CD8-positive, alpha-beta memory T cell (primary cell): ENCODE results near the gene ENOX1. TPM values are rescaled to one million over a fixed set of nuclear protein-coding genes. Genes with fewer than 3 reads are reported as not detected.

Experiments used
- CTCF ChIA-PET: fragments of 350-600 bp; sonication (Branson Sonifier 250); formaldehyde crosslinking; loops from one replicate; lab custom pipeline; 2021; ENCODE audit warnings: antibody characterized with exemption; lab: Charles Lee
- POLR2A ChIA-PET: fragments of 350-600 bp; sonication (Branson Sonifier 250); formaldehyde crosslinking; loops from one replicate; lab custom pipeline; 2021; ENCODE audit warnings: antibody characterized with exemption; lab: Charles Lee
- DNase-seq, 5 donors: peaks; one replicate each; pipeline versions ENCODE4 v3.0.0 to v3.0.0-alpha.2; 2020 to 2022; ENCODE audit warnings: mixed read lengths in 1 of 5
- H3K27ac ChIP-seq: one replicate; pipeline ENCODE4 v1.7.0; 2013; ENCODE audit warnings: low read depth, mild to moderate bottlenecking, low read length, moderate library complexity
- H3K27me3 ChIP-seq: 2 replicates; pipeline ENCODE4 v1.7.0; 2013; ENCODE audit warnings: low read length, mild to moderate bottlenecking; ENCODE audit not compliant: insufficient read depth, poor library complexity, severe bottlenecking
- H3K36me3 ChIP-seq: 2 replicates; pipeline ENCODE4 v1.7.0; 2013; ENCODE audit warnings: mild to moderate bottlenecking, low read length, moderate library complexity; ENCODE audit not compliant: insufficient read depth
- H3K4me1 ChIP-seq: 2 replicates; pipeline ENCODE4 v1.7.0; 2013; ENCODE audit warnings: mild to moderate bottlenecking, low read length, moderate library complexity; ENCODE audit not compliant: insufficient read depth
- H3K4me3 ChIP-seq: 2 replicates; pipeline ENCODE4 v1.7.0; 2013; ENCODE audit warnings: mild to moderate bottlenecking, low read length
- H3K9me3 ChIP-seq: 2 replicates; pipeline ENCODE4 v1.7.0; 2013; ENCODE audit warnings: mild to moderate bottlenecking, low read length
- H3K27ac Mint-ChIP-seq, 8 donors: one replicate each; pipeline ENCODE4 v1.8.0; 2020 to 2021; ENCODE audit warnings: mixed read lengths in 8 of 8, mild to moderate bottlenecking in 6 of 8, inconsistent platforms in 3 of 8, moderate library complexity in 3 of 8
- H3K27me3 Mint-ChIP-seq, 2 donors: one replicate each; pipeline ENCODE4 v1.8.0; 2020 to 2021; ENCODE audit warnings: mixed read lengths in 2 of 2, mild to moderate bottlenecking in 1 of 2, moderate library complexity in 1 of 2
- H3K36me3 Mint-ChIP-seq, 3 donors: one replicate each; pipeline ENCODE4 v1.8.0; 2020 to 2021; ENCODE audit warnings: mixed read lengths in 3 of 3, inconsistent platforms in 1 of 3, mild to moderate bottlenecking in 1 of 3
- H3K4me1 Mint-ChIP-seq, 3 donors: one replicate each; pipeline ENCODE4 v1.8.0; 2020 to 2021; ENCODE audit warnings: mixed read lengths in 3 of 3, inconsistent platforms in 1 of 3, mild to moderate bottlenecking in 1 of 3
- H3K4me3 Mint-ChIP-seq, 7 donors: one replicate each; pipeline ENCODE4 v1.8.0; 2020 to 2021; ENCODE audit warnings: mixed read lengths in 7 of 7, mild to moderate bottlenecking in 6 of 7, moderate library complexity in 4 of 7, inconsistent platforms in 2 of 7
- H3K9me3 Mint-ChIP-seq, 5 donors: one replicate each; pipeline ENCODE4 v1.8.0; 2020 to 2022; ENCODE audit warnings: mixed read lengths in 5 of 5, mild to moderate bottlenecking in 3 of 5, moderate library complexity in 2 of 5, inconsistent platforms in 1 of 5
- polyA plus RNA-seq: library from polyadenylated mRNA; unstranded; fragments of 300-500 nt; fragmentation: Illumina TruSeq; gene quantifications from one replicate; pipeline ENCODE4 v1.2.3, GENCODE V29; 2021
- total RNA-seq, 2 experiments: library from RNA; stranded (reverse); gene quantifications; one replicate each; pipeline ENCODE4 v1.2.3, GENCODE V29; 2021

Gene ENOX1
- total and polyA plus RNA-seq, 3 experiments from 2014 or later = 0.18 to 0.29 TPM; not detected in 1

DNA sequence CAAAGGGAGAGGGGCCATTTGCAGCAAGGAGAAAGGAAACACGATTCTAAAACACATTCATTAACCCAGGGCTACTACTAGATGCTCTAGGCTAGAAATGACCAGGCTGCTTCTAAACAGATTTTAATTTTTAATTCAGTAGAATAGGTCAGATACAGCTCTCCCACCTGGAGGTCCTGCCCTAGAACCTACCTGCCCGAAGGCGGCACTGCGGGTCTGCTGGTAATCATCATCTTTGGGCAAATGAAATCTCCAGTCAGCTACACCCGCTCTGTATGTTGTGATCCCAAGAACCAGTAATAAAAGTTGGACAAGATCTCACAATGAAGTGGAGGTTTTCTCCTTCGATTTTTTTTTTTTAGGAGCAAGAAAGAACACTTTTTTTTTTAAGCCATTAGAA lies 345.3 kb downstream of the ENOX1 start:
- Mint-ChIP-seq H3K4me3 (no peak overlapping the region), H3K27me3 (peaks cover 4 to 13% of the 10 kb centered on the region in 2 donors), H3K9me3 (no peaks in the 10 kb centered on the region), H3K36me3 (no peaks in the 10 kb centered on the region), H3K27ac (no peak overlapping the region), H3K4me1 (no peaks in the 10 kb centered on the region)
- no peak overlapping the region for H3K4me3 ChIP-seq
- H3K36me3 ChIP-seq = no peaks in the 10 kb centered on the region
- no peaks in the 10 kb centered on the region for H3K9me3 ChIP-seq
- H3K27me3 ChIP-seq = no peaks in the 10 kb centered on the region
- DNase-seq = no peak
- ChIA-PET CTCF (no interaction called here), POLR2A (no interaction called here)
- H3K27ac ChIP-seq = no peak overlapping the region
- H3K4me1 ChIP-seq = no peaks in the 10 kb centered on the region

DNA sequence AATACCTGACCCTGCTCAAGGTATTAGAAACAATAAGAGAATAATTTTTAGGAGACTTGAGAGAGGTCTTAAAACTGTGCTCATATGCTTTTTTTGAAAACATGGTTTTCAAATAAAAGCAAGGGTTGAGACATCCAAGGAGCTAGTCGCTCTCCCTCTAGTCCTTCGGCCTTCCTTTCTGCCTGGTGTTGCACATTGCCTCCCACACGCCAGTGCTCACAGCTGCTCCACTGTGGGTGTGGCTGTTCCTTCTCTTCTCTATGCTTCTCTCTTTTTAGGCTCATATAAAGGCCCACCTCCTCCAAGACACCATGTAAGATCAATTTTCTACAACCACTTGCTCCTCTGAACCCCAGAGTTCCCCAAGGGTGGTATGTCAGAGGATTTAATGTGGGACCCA lies 352.6 kb downstream of the ENOX1 start:
- no peak for DNase-seq
- Mint-ChIP-seq H3K27ac (no peak overlapping the region), H3K27me3 (peaks cover 4 to 6% of the 10 kb centered on the region in 2 donors), H3K36me3 (no peaks in the 10 kb centered on the region), H3K4me1 (no peaks in the 10 kb centered on the region), H3K4me3 (no peak overlapping the region), H3K9me3 (no peaks in the 10 kb centered on the region)
- Histone ChIP-seq H3K9me3 (no peaks in the 10 kb centered on the region), H3K4me3 (no peak overlapping the region), H3K36me3 (no peaks in the 10 kb centered on the region), H3K4me1 (no peaks in the 10 kb centered on the region), H3K27me3 (no peaks in the 10 kb centered on the region), H3K27ac (no peak overlapping the region)
- ChIA-PET POLR2A (no interaction called here), CTCF (no interaction called here)

DNA sequence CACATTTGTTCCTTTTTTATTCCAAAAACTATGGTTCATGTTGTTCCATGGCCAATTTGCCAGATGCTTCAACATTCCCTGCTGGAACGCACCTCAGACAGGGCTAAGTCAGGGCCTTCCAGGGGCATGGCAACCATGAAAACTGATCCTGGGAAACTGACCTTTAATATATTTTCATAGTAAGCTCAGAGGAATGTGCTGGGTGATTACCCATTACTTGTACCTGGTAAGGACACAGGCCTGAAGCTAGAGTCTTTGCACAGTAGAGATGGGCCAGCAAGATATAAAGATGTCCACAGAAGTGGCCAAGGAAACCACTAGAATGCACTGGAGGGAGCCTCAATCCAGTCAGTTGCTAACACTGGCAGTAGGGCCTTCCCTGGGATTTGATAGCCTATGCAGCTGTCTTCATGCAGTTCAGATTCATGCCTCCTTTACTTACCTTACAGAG lies 353.1 kb downstream of the ENOX1 start:
- no peak overlapping the region for H3K4me3 Mint-ChIP-seq
- no peak for DNase-seq
- H3K4me1 ChIP-seq = no peaks in the 10 kb centered on the region
- POLR2A ChIA-PET = no interaction called here
- H3K9me3 Mint-ChIP-seq = no peaks in the 10 kb centered on the region
- peaks cover 4 to 6% of the 10 kb centered on the region in 2 donors for H3K27me3 Mint-ChIP-seq
- H3K4me1 Mint-ChIP-seq = no peaks in the 10 kb centered on the region
- no peak overlapping the region for H3K27ac ChIP-seq
- no peaks in the 10 kb centered on the region for H3K36me3 Mint-ChIP-seq
- H3K36me3 ChIP-seq = no peaks in the 10 kb centered on the region
- no peaks in the 10 kb centered on the region for H3K9me3 ChIP-seq
- CTCF ChIA-PET = no interaction called here
- H3K4me3 ChIP-seq = no peak overlapping the region
- H3K27me3 ChIP-seq = no peaks in the 10 kb centered on the region
- H3K27ac Mint-ChIP-seq = peak overlapping the region in 1 of 8 donors; percentile 2

DNA sequence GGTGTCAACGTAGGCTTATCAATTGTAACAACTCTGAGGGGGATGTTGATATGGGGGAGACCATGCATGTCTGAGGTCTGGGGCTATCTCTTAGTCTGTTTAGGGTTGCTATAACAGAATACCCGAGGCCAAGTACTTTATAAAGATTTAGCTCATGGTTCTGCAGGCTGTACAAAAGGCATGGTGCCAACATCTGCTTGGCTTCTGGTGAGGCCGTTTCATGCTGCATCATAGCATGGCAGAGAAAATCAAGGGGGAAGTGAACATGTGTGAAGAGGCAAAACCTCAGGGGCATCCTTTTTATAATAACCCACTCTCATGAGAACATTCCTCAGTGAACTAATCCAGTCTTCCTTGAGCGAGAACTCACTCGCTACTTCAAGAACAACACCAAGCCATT lies 353.8 kb downstream of the ENOX1 start:
- H3K36me3 ChIP-seq = no peaks in the 10 kb centered on the region
- Mint-ChIP-seq H3K4me3 (no peak overlapping the region), H3K36me3 (no peaks in the 10 kb centered on the region), H3K27me3 (peaks cover 4 to 6% of the 10 kb centered on the region in 2 donors), H3K27ac (no peak overlapping the region), H3K9me3 (no peaks in the 10 kb centered on the region), H3K4me1 (no peaks in the 10 kb centered on the region)
- no peak overlapping the region for H3K4me3 ChIP-seq
- POLR2A ChIA-PET = no interaction called here
- H3K9me3 ChIP-seq = no peaks in the 10 kb centered on the region
- DNase-seq = no peak
- no peaks in the 10 kb centered on the region for H3K27me3 ChIP-seq
- CTCF ChIA-PET = no interaction called here
- H3K4me1 ChIP-seq = no peaks in the 10 kb centered on the region
- H3K27ac ChIP-seq = no peak overlapping the region

DNA sequence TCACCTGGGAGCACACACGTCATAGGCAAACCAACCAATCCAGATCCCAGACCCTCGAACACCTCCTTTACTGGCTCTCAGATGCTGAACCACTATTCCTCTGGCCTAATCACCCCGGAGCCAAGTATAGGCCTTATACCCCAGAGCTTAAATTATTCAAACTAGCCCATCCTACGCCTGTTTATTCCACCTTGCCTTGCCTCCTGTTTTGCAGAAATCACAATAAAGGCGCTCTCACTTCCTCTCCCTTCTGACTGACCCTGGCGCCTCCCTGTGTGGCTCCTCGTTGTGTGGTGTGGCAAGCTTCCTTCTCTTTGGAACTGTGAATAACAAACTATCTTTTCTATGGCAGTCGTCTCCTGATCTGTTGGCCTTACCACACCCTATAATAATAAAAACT lies 354.9 kb downstream of the ENOX1 start:
- H3K36me3 ChIP-seq = no peaks in the 10 kb centered on the region
- Mint-ChIP-seq H3K36me3 (no peaks in the 10 kb centered on the region), H3K9me3 (no peaks in the 10 kb centered on the region), H3K27ac (no peak overlapping the region), H3K27me3 (peaks cover 4 to 6% of the 10 kb centered on the region in 2 donors), H3K4me3 (no peak overlapping the region), H3K4me1 (no peaks in the 10 kb centered on the region)
- no peaks in the 10 kb centered on the region for H3K4me1 ChIP-seq
- H3K27me3 ChIP-seq = no peaks in the 10 kb centered on the region
- H3K9me3 ChIP-seq = no peaks in the 10 kb centered on the region
- no peak overlapping the region for H3K27ac ChIP-seq
- H3K4me3 ChIP-seq = no peak overlapping the region
- DNase-seq = no peak
- POLR2A ChIA-PET = no interaction called here
- CTCF ChIA-PET = no interaction called here

DNA sequence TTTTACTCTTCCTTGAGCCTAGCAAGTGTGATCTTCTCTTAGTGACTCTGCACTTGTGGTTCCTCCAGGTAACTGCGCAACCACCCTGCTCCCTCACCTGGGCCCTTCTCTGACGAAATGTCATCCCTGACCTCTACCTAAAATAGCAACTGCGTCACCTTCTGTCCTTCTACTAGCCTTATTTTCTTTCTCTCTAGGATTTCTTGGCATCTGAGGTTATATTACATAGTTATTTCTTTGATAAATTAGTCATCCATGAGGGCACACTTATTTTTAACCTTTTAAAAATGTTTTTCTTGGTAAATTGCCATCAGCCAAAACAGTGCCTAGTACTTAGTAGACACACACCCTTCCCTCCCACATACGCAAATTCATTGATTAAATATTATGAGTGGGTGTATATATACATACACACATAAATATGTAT lies 355.5 kb downstream of the ENOX1 start:
- ChIA-PET CTCF (no interaction called here), POLR2A (no interaction called here)
- H3K4me1 ChIP-seq = no peaks in the 10 kb centered on the region
- H3K36me3 Mint-ChIP-seq = no peaks in the 10 kb centered on the region
- no peak overlapping the region for H3K4me3 ChIP-seq
- no peak for DNase-seq
- no peaks in the 10 kb centered on the region for H3K27me3 ChIP-seq
- H3K27ac ChIP-seq = no peak overlapping the region
- no peaks in the 10 kb centered on the region for H3K9me3 Mint-ChIP-seq
- H3K36me3 ChIP-seq = no peaks in the 10 kb centered on the region
- no peak overlapping the region for H3K4me3 Mint-ChIP-seq
- H3K9me3 ChIP-seq = no peaks in the 10 kb centered on the region
- H3K4me1 Mint-ChIP-seq = no peaks in the 10 kb centered on the region
- no peak overlapping the region for H3K27ac Mint-ChIP-seq
- peaks cover 4 to 6% of the 10 kb centered on the region in 2 donors for H3K27me3 Mint-ChIP-seq

DNA sequence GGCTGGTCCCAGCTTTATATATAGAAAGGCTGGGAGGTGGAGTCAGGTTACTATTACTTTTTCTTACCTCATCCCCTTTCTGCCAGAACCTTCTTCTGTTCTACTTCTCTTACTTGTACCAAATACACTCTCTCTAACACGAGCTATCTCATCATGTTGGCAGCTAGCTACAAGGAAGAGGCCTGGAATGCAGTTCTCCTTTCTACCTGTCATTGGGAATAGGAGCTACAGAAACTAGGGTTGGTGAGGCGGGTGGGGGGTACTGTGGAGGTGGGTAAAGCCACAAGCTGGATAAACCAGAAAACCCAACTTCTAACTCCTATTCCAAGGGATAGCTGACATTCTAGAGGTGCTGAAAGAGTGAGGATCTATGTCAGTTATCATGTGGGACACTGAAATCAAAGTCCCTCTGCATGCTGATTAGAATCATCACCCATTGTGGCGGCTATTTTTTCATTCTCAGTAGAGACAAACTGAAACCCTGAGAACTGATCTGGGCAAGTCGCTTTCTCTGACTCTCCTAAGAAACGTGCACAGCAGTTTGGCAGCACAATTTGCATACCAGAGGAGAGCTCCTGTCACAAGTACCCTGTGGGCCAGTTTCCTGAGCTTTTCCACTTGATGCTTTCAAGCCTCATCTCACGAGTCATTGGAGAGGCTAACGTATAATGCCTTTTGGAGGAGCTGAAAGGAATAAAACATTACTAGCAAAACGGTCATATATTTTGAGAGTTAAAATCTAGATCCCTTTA lies 358.1 kb downstream of the ENOX1 start:
- ChIA-PET CTCF (no interaction called here), POLR2A (no interaction called here)
- Mint-ChIP-seq H3K36me3 (no peaks in the 10 kb centered on the region), H3K27ac (no peak overlapping the region), H3K9me3 (no peaks in the 10 kb centered on the region), H3K4me1 (no peaks in the 10 kb centered on the region), H3K27me3 (peaks cover 6% of the 10 kb centered on the region in 2 donors), H3K4me3 (no peak overlapping the region)
- Histone ChIP-seq H3K4me1 (no peaks in the 10 kb centered on the region), H3K4me3 (no peak overlapping the region), H3K27ac (no peak overlapping the region), H3K27me3 (no peaks in the 10 kb centered on the region), H3K36me3 (no peaks in the 10 kb centered on the region), H3K9me3 (no peaks in the 10 kb centered on the region)
- DNase-seq = no peak

DNA sequence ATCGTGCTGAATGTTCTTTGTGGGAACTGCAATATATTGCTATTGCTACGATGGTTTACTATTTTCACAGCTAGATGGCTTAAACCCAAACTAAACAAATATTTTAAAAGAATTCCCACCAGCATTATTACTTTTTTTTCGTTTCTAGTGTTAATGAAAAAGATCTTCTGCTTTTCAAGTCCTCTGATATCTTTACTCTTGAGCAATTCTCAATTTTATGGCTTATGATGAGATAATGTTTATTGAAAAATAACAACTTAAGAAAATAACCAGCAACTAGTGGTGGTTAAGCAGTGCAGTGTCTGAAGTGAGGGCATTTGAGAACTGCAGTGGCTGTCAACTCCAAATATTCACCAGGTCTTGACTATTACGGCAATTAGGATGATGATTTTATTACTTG lies 360.4 kb downstream of the ENOX1 start:
- no peaks in the 10 kb centered on the region for H3K9me3 ChIP-seq
- no peaks in the 10 kb centered on the region for H3K9me3 Mint-ChIP-seq
- H3K27me3 ChIP-seq = no peaks in the 10 kb centered on the region
- H3K4me3 ChIP-seq = no peak overlapping the region
- no peaks in the 10 kb centered on the region for H3K36me3 ChIP-seq
- no peak overlapping the region for H3K27ac ChIP-seq
- ChIA-PET POLR2A (no interaction called here), CTCF (no interaction called here)
- peaks cover 3 to 4% of the 10 kb centered on the region in 2 donors for H3K27me3 Mint-ChIP-seq
- no peaks in the 10 kb centered on the region for H3K36me3 Mint-ChIP-seq
- H3K4me1 ChIP-seq = no peaks in the 10 kb centered on the region
- DNase-seq = no peak
- no peaks in the 10 kb centered on the region for H3K4me1 Mint-ChIP-seq
- H3K27ac Mint-ChIP-seq = no peak overlapping the region
- H3K4me3 Mint-ChIP-seq = no peak overlapping the region
